Hepatocyte (in vitro differentiated cells): ENCODE data around the gene NDUFB5.

Experiments used
- EZH2 ChIP-seq: fragments of 200-600 bp; sonication (generic); IDR thresholded peaks from 2 replicates; pipeline ENCODE4 v1.6.1; 2016; ENCODE audit warnings: antibody characterized with exemption, mild to moderate bottlenecking, borderline replicate concordance
- EZH2phosphoT487 ChIP-seq: fragments of 200-600 bp; sonication (generic); IDR thresholded peaks from one replicate; pipeline ENCODE4 v1.6.1; 2018; ENCODE audit warnings: antibody characterized with exemption, mild to moderate bottlenecking, low read depth, moderate library complexity; ENCODE audit not compliant: unreplicated experiment, severe bottlenecking
- TF ChIP-seq, protein P1 (sequence below): fragments of 200-600 bp; sonication (generic); IDR thresholded peaks from 2 replicates; pipeline ENCODE4 v1.5.1; 2016; ENCODE audit warnings: antibody characterized with exemption, mild to moderate bottlenecking; ENCODE audit not compliant: poor library complexity

DNA sequence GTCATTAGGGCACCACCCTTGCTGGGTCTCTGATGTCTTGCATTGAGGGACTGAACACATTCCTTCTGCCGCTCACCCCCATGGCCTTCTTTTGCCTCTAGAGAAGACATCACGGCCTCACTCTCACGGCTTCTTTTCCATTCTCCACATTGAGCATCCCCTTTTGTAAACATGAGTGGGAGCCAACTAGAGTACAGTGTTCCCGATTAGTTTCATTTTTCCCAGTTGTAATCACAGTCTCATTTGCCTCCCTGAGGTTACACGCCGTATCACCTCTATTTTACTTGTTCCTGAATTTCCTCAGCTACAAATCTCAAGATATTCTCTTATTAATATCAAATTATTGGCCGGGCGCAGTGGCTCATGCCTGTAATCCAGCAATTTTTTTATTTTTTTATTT lies 65.7 kb downstream of the NDUFB5 start:
- TF ChIP-seq EZH2 (no peak), EZH2phosphoT487 (no peak)
- TF ChIP-seq, protein P1, sequence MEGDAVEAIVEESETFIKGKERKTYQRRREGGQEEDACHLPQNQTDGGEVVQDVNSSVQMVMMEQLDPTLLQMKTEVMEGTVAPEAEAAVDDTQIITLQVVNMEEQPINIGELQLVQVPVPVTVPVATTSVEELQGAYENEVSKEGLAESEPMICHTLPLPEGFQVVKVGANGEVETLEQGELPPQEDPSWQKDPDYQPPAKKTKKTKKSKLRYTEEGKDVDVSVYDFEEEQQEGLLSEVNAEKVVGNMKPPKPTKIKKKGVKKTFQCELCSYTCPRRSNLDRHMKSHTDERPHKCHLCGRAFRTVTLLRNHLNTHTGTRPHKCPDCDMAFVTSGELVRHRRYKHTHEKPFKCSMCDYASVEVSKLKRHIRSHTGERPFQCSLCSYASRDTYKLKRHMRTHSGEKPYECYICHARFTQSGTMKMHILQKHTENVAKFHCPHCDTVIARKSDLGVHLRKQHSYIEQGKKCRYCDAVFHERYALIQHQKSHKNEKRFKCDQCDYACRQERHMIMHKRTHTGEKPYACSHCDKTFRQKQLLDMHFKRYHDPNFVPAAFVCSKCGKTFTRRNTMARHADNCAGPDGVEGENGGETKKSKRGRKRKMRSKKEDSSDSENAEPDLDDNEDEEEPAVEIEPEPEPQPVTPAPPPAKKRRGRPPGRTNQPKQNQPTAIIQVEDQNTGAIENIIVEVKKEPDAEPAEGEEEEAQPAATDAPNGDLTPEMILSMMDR, result no peak
